ENCODE results near the gene FRMD4A.

FRMD4A gene

GRCh38 chr10:13859979-13860654, 470.6 kb downstream of the FRMD4A start:
- H3K9me2 ChIP-seq (replicated peaks; ENCODE audit: control insufficient read depth, low read length) = no peaks in the 10 kb centered on the region

DNA sequence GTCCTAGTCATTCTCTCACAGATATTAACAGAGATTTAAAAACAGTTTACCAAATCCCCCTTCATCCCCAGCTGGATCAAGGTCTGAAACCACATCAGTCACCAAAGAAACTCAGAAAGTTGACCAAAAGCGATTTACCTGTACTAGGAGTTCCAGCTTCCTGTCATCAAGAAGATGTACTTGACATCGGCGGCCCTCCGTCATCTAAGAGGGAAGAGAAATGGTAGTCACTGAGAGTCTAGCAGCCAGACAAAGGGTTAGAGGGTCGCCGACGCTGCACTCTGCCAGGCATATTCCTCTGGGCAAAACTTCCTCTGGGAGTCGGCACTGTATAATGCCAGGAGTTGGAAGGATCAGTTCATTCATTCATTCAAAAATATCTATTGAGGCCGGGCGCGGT, 472.0 kb downstream of the FRMD4A start:
- no peaks in the 10 kb centered on the region for H3K79me2 ChIP-seq (ENCODE audit: control insufficient read depth, low read length)
- peaks cover 13% of the 10 kb centered on the region for H3K27me3 ChIP-seq (ENCODE audit: control insufficient read depth, low read length)
- no peak overlapping the region for H3K27ac ChIP-seq (ENCODE audit: low read depth, low read length)
- H3K4me2 ChIP-seq (ENCODE audit: low read length) = no peak overlapping the region
- no peaks in the 10 kb centered on the region for H3K9me2 ChIP-seq (replicated peaks; ENCODE audit: control insufficient read depth, low read length)
- H3K4me1 ChIP-seq (ENCODE audit: control insufficient read depth, low read length) = peaks cover 12% of the 10 kb centered on the region
- H3K9me3 ChIP-seq (ENCODE audit: control insufficient read depth, insufficient read depth, low read length) = no peaks in the 10 kb centered on the region
- no peaks in the 10 kb centered on the region for H3F3A ChIP-seq (ENCODE audit: control insufficient read depth, insufficient read depth)
- no peaks in the 10 kb centered on the region for H3K36me3 ChIP-seq (ENCODE audit: control insufficient read depth, low read length)
- H3K4me3 ChIP-seq (ENCODE audit: low read length) = no peak overlapping the region
- no peaks in the 10 kb centered on the region for H4K20me1 ChIP-seq (ENCODE audit: control insufficient read depth, insufficient read depth, low read depth, low read length)
- TF ChIP-seq EZH2phosphoT487 (IDR thresholded peaks at IDR 0.05; ENCODE audit: borderline replicate concordance, low read length) = no peak
- TF ChIP-seq, protein P1, sequence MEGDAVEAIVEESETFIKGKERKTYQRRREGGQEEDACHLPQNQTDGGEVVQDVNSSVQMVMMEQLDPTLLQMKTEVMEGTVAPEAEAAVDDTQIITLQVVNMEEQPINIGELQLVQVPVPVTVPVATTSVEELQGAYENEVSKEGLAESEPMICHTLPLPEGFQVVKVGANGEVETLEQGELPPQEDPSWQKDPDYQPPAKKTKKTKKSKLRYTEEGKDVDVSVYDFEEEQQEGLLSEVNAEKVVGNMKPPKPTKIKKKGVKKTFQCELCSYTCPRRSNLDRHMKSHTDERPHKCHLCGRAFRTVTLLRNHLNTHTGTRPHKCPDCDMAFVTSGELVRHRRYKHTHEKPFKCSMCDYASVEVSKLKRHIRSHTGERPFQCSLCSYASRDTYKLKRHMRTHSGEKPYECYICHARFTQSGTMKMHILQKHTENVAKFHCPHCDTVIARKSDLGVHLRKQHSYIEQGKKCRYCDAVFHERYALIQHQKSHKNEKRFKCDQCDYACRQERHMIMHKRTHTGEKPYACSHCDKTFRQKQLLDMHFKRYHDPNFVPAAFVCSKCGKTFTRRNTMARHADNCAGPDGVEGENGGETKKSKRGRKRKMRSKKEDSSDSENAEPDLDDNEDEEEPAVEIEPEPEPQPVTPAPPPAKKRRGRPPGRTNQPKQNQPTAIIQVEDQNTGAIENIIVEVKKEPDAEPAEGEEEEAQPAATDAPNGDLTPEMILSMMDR (IDR thresholded peaks at IDR 0.05; ENCODE audit: low read depth, low read length, poor library complexity, severe bottlenecking) = no peak

More at GRCh38 chr10:13859979-13860654, 470.6 kb downstream of the FRMD4A start:
- H3K4me2 ChIP-seq (ENCODE audit: low read length) = no peak overlapping the region
- H3K27ac ChIP-seq (ENCODE audit: low read depth, low read length) = no peak overlapping the region
- no peaks in the 10 kb centered on the region for H3F3A ChIP-seq (ENCODE audit: control insufficient read depth, insufficient read depth)
- H3K36me3 ChIP-seq (ENCODE audit: control insufficient read depth, low read length) = no peaks in the 10 kb centered on the region
- no peaks in the 10 kb centered on the region for H3K79me2 ChIP-seq (ENCODE audit: control insufficient read depth, low read length)
- H4K20me1 ChIP-seq (ENCODE audit: control insufficient read depth, insufficient read depth, low read depth, low read length) = no peaks in the 10 kb centered on the region
- H3K4me1 ChIP-seq (ENCODE audit: control insufficient read depth, low read length) = peaks cover 7% of the 10 kb centered on the region
- H3K9me3 ChIP-seq (ENCODE audit: control insufficient read depth, insufficient read depth, low read length) = no peaks in the 10 kb centered on the region
- no peak overlapping the region for H3K4me3 ChIP-seq (ENCODE audit: low read length)
- TF ChIP-seq, protein P1 (IDR thresholded peaks at IDR 0.05; ENCODE audit: low read depth, low read length, poor library complexity, severe bottlenecking) = no peak
- TF ChIP-seq EZH2phosphoT487 (IDR thresholded peaks at IDR 0.05; ENCODE audit: borderline replicate concordance, low read length) = no peak
- peaks cover 13% of the 10 kb centered on the region for H3K27me3 ChIP-seq (ENCODE audit: control insufficient read depth, low read length)

GRCh38 chr10:13857451-13857850, 473.3 kb downstream of the FRMD4A start:
- Histone ChIP-seq H3K79me2 (ENCODE audit: control insufficient read depth, low read length) (no peaks in the 10 kb centered on the region), H3F3A (ENCODE audit: control insufficient read depth, insufficient read depth) (no peaks in the 10 kb centered on the region), H3K4me1 (ENCODE audit: control insufficient read depth, low read length) (peaks cover 23% of the 10 kb centered on the region), H3K9me3 (ENCODE audit: control insufficient read depth, insufficient read depth, low read length) (no peaks in the 10 kb centered on the region), H3K27me3 (ENCODE audit: control insufficient read depth, low read length) (peaks cover 13% of the 10 kb centered on the region), H3K4me2 (ENCODE audit: low read length) (no peak overlapping the region), H3K4me3 (ENCODE audit: low read length) (no peak overlapping the region), H3K27ac (ENCODE audit: low read depth, low read length) (no peak overlapping the region), H3K9me2 (replicated peaks; ENCODE audit: control insufficient read depth, low read length) (no peaks in the 10 kb centered on the region), H4K20me1 (ENCODE audit: control insufficient read depth, insufficient read depth, low read depth, low read length) (no peaks in the 10 kb centered on the region), H3K36me3 (ENCODE audit: control insufficient read depth, low read length) (no peaks in the 10 kb centered on the region)
- no peak for TF ChIP-seq EZH2phosphoT487 (IDR thresholded peaks at IDR 0.05; ENCODE audit: borderline replicate concordance, low read length)
- TF ChIP-seq, protein P1 (IDR thresholded peaks at IDR 0.05; ENCODE audit: low read depth, low read length, poor library complexity, severe bottlenecking) = no peak
